Measurements from ENCODE around the gene CDC42EP2.
A peak's percentile ranks its signal among the peaks of the same experiment; 100 is the strongest.

The CDC42EP2 gene

GRCh38 chr11:65298131-65298535 is 16.5 kb upstream of the CDC42EP2 start:
- no peak for DNase-seq

- DNase-seq = no peak
Observed at GRCh38 chr11:65298655-65299179, 15.9 kb upstream of the CDC42EP2 start.

- no peak for DNase-seq
Observed at GRCh38 chr11:65300621-65301275, 13.9 kb upstream of the CDC42EP2 start.

- no peak for DNase-seq
Observed at GRCh38 chr11:65301491-65302329, 13.0 kb upstream of the CDC42EP2 start.

GRCh38 chr11:65303555-65303954 is 11.1 kb upstream of the CDC42EP2 start:
- no peak for DNase-seq

GRCh38 chr11:65304110-65304509 is 10.6 kb upstream of the CDC42EP2 start:
- DNase-seq = no peak

GRCh38 chr11:65304613-65305012 is 10.1 kb upstream of the CDC42EP2 start:
- DNase-seq = no peak

- no peak for DNase-seq
Observed at GRCh38 chr11:65305501-65306268, 9.0 kb upstream of the CDC42EP2 start.

GRCh38 chr11:65307298-65308229 is 7.1 kb upstream of the CDC42EP2 start:
- no peak for DNase-seq

- no peak for DNase-seq
Observed at GRCh38 chr11:65308281-65308891, 6.3 kb upstream of the CDC42EP2 start.

- DNase-seq = no peak
Observed at GRCh38 chr11:65309006-65309405, 5.7 kb upstream of the CDC42EP2 start.

GRCh38 chr11:65310215-65310614 is 4.5 kb upstream of the CDC42EP2 start:
- no peak for DNase-seq

GRCh38 chr11:65310736-65311135 is 3.9 kb upstream of the CDC42EP2 start:
- DNase-seq = no peak

- DNase-seq = no peak
Observed at GRCh38 chr11:65311170-65311678, 3.4 kb upstream of the CDC42EP2 start.

GRCh38 chr11:65315204-65315865 is 669 bp downstream of the CDC42EP2 start:
- DNase-seq = peak; percentile 84

GRCh38 chr11:65315866-65316226 is 1.2 kb downstream of the CDC42EP2 start:
- no peak for DNase-seq

- DNase-seq = no peak
Observed at GRCh38 chr11:65316227-65317024, 1.8 kb downstream of the CDC42EP2 start.

- DNase-seq = no peak
Observed at GRCh38 chr11:65317025-65317786, 2.5 kb downstream of the CDC42EP2 start.

- no peak for DNase-seq
Observed at GRCh38 chr11:65320386-65321075, 5.9 kb downstream of the CDC42EP2 start.

Data from activated T-cell treated with anti-CD3 and anti-CD28 coated beads, Interleukin-2, amount 50 U/mL, for 1 hour (primary cell).